Bronchial epithelial cell (primary cell): ENCODE measurements around the gene FARP1. TPM values are rescaled to one million over a fixed set of nuclear protein-coding genes. Genes with fewer than 3 reads are reported as not detected.

Source experiments
- DNase-seq: peaks from one replicate; pipeline ENCODE4 v3.0.0-alpha.2; 2010; ENCODE audit warnings: low read depth
- FAIRE-seq: peaks from 2 replicates; lab custom pipeline; 2011; peaks lifted over from hg19 to GRCh38; lab: Jason Lieb, UNC
- H3K27me3 ChIP-seq: 2 replicates; pipeline ENCODE4 v1.5.1; 2011; ENCODE audit warnings: low read length; ENCODE audit not compliant: control insufficient read depth, insufficient read depth
- H3K36me3 ChIP-seq: 2 replicates; pipeline ENCODE4 v1.5.1; 2011; ENCODE audit warnings: low read length; ENCODE audit not compliant: control insufficient read depth, insufficient read depth
- H3K4me3 ChIP-seq: 2 replicates; pipeline ENCODE4 v1.5.1; 2011; ENCODE audit warnings: mild to moderate bottlenecking, low read depth, low read length, control low read depth
- CTCF ChIP-seq: IDR thresholded peaks from 2 replicates; pipeline ENCODE4 v1.5.1; 2011; ENCODE audit warnings: mild to moderate bottlenecking, moderate library complexity, low read length, control low read depth, inconsistent platforms; ENCODE audit not compliant: insufficient read depth, severe bottlenecking
- total RNA-seq: library from RNA; depleted of rRNA; stranded (reverse); fragments of >200 nt; gene quantifications from 2 replicates; pipeline ENCODE4 v1.2.1, GENCODE V29; 2014

Gene FARP1
- total RNA-seq, 1 donor from 2014 or later: 11.1 TPM

- peak; percentile 63 for TF ChIP-seq CTCF
- DNase-seq (peak; percentile 20), FAIRE-seq (no peak)
- H3K27me3 ChIP-seq: no peaks in the 10 kb centered on the region
- no peak overlapping the region for H3K4me3 ChIP-seq
- H3K36me3 ChIP-seq: peaks cover 11% of the 10 kb centered on the region
Measured at GRCh38 chr13:98447881-98448641, 305.2 kb downstream of the FARP1 start.

- Histone ChIP-seq H3K4me3 (no peak overlapping the region), H3K27me3 (no peaks in the 10 kb centered on the region), H3K36me3 (peaks cover 13% of the 10 kb centered on the region)
- no peak for FAIRE-seq
- no peak for DNase-seq
- no peak for TF ChIP-seq CTCF
Measured at GRCh38 chr13:98448642-98448928, 305.7 kb downstream of the FARP1 start.

- Histone ChIP-seq H3K27me3 (no peaks in the 10 kb centered on the region), H3K36me3 (peaks cover 13% of the 10 kb centered on the region), H3K4me3 (no peak overlapping the region)
- TF ChIP-seq CTCF: no peak
- no peak for DNase-seq
- no peak for FAIRE-seq
Measured at GRCh38 chr13:98449273-98449672, 306.4 kb downstream of the FARP1 start.

- FAIRE-seq (no peak), DNase-seq (no peak)
- Histone ChIP-seq H3K27me3 (no peaks in the 10 kb centered on the region), H3K36me3 (peaks cover 16% of the 10 kb centered on the region), H3K4me3 (no peak overlapping the region)
- no peak for TF ChIP-seq CTCF
Measured at GRCh38 chr13:98450026-98450425, 307.1 kb downstream of the FARP1 start.

GRCh38 chr13:98450539-98451111, 307.7 kb downstream of the FARP1 start:
- H3K27me3 ChIP-seq: no peaks in the 10 kb centered on the region
- no peak for DNase-seq
- FAIRE-seq: peak; percentile 55
- H3K4me3 ChIP-seq: no peak overlapping the region
- peaks cover 19% of the 10 kb centered on the region for H3K36me3 ChIP-seq
- no peak for TF ChIP-seq CTCF
